Caco-2 (cell line): ENCODE results near the gene QPCTL. TPM values are rescaled to one million over a fixed set of nuclear protein-coding genes. Genes with fewer than 3 reads are reported as not detected.
A peak's percentile ranks its signal among the peaks of the same experiment; 100 is the strongest.

Source experiments
- BruUV-seq: library from RNA; stranded (reverse); fragments of 400-500 nt; replicated peaks from 2 replicates; lab custom pipeline; 2021; lab: Mats Ljungman, UMichigan
- CTCF ChIA-PET: fragments of 300-600 bp; sonication (Branson Sonifier 250); formaldehyde crosslinking; loops from one replicate; lab custom pipeline; 2022; ENCODE audit warnings: antibody characterized with exemption; lab: Charles Lee
- POLR2A ChIA-PET: fragments of 300-600 bp; sonication (Branson Sonifier 250); formaldehyde crosslinking; loops from one replicate; lab custom pipeline; 2022; ENCODE audit warnings: antibody characterized with exemption; lab: Charles Lee
- DNase-seq, 2 experiments: peaks; one replicate each; pipeline versions ENCODE4 v3.0.0 to v3.0.0-alpha.2; 2020 to 2022
- H3K27me3 ChIP-seq: replicated peaks from 2 replicates; pipeline ENCODE4 v1.6.0; 2011; ENCODE audit warnings: low read length; ENCODE audit not compliant: control insufficient read depth, insufficient read depth
- H3K36me3 ChIP-seq: 2 replicates; pipeline ENCODE4 v1.5.1; 2011; ENCODE audit warnings: low read length; ENCODE audit not compliant: control insufficient read depth, insufficient read depth
- H3K4me1 ChIP-seq: fragments of 250-450 bp; sonication (Bioruptor Pico); 2 replicates; pipeline ENCODE4 v1.5.1; 2020; ENCODE audit warnings: mild to moderate bottlenecking
- H3K4me3 ChIP-seq: 2 replicates; pipeline ENCODE4 v1.5.1; 2011; ENCODE audit warnings: low read depth, mild to moderate bottlenecking, control low read depth, low read length
- H3K9me3 ChIP-seq: fragments of 250-450 bp; sonication (Bioruptor Pico); 2 replicates; pipeline ENCODE4 v1.5.1; 2020; ENCODE audit warnings: mild to moderate bottlenecking, moderate library complexity
- H3K27ac Mint-ChIP-seq: one replicate; pipeline ENCODE4 v1.8.0; 2022; ENCODE audit warnings: mixed read lengths; ENCODE audit not compliant: unreplicated experiment
- H3K27me3 Mint-ChIP-seq: one replicate; pipeline ENCODE4 v1.8.0; 2022; ENCODE audit warnings: mixed read lengths; ENCODE audit not compliant: insufficient read depth, unreplicated experiment
- H3K36me3 Mint-ChIP-seq: one replicate; pipeline ENCODE4 v1.8.0; 2022; ENCODE audit warnings: mild to moderate bottlenecking, mixed read lengths; ENCODE audit not compliant: insufficient read depth, unreplicated experiment
- H3K4me1 Mint-ChIP-seq: one replicate; pipeline ENCODE4 v1.8.0; 2022; ENCODE audit warnings: low read depth, mixed read lengths; ENCODE audit not compliant: unreplicated experiment
- H3K4me3 Mint-ChIP-seq: one replicate; pipeline ENCODE4 v1.8.0; 2022; ENCODE audit warnings: mild to moderate bottlenecking, moderate library complexity, mixed read lengths; ENCODE audit not compliant: unreplicated experiment
- H3K9me3 Mint-ChIP-seq: one replicate; pipeline ENCODE4 v1.8.0; 2022; ENCODE audit warnings: mixed read lengths; ENCODE audit not compliant: unreplicated experiment
- intact Hi-C: fragments of 100-400 bp; cut with micrococcal nuclease; formaldehyde crosslinking; loops from one replicate; pipeline ENCODE4 v1.10.0; 2022; ENCODE audit not compliant: unreplicated experiment
- total RNA-seq: library from RNA; stranded (reverse); gene quantifications from 2 replicates; pipeline ENCODE4 v1.2.3, GENCODE V29; 2022
- TF ChIP-seq, protein P1 (sequence below), 2 experiments: fragments of 200-600 bp in 1 of 2; IDR thresholded peaks; 1 replicate in 1 of 2; 2 replicates in 1 of 2; pipeline versions ENCODE4 v1.5.1 to v1.8.0; 2011 to 2022; ENCODE audit warnings: antibody characterized with exemption in 1 of 2, control low read depth in 1 of 2, inconsistent platforms in 1 of 2, low read depth in 1 of 2, low read length in 1 of 2, mild to moderate bottlenecking in 1 of 2, moderate library complexity in 1 of 2; ENCODE audit not compliant: insufficient read depth in 1 of 2, severe bottlenecking in 1 of 2, unreplicated experiment in 1 of 2

Gene QPCTL
- total RNA-seq, 1 experiment from 2014 or later = 16.9 TPM

DNA sequence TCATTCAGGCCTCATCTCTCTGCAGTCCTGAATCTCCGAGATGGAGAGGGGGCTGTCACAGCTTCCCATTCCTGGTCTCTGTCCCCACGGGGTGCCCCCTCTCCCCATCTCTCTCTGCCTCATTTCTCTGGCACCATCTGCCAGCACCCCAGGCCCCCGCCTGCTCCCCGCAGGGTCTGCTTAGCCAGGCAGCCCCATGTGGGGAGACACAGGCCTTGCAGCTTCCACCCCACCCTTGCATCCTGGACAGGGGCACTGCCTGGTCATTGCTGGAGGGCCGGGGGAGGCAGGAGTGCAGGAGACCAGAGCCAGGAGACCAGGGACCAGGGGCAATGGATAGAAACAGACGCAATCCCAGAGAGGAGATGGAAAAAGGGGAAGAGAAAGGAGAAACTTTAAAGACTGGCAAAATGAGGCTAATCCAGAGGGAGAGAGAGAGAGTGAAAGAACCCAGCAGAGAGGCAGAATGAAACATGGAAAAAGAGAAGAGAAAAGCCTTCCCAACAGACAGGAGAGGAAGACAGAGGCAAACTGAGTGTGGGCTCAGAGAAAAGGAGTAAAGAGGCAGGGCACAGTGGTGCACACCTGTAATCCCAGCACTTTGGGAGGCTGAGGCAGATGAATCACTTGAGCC is 33.3 kb upstream of the QPCTL start:
- ChIA-PET POLR2A (no interaction called here), CTCF (no interaction called here)
- no TSS peak for BruUV-seq
- Histone ChIP-seq H3K27me3 (no peaks in the 10 kb centered on the region), H3K9me3 (no peaks in the 10 kb centered on the region), H3K4me1 (peaks cover 4% of the 10 kb centered on the region; the same call in 1 of the 2 replicates), H3K36me3 (no peaks in the 10 kb centered on the region), H3K4me3 (no peak overlapping the region)
- H3K27ac Mint-ChIP-seq = peak overlapping the region; percentile 2
- intact Hi-C loops = no loop called here
- no peaks in the 10 kb centered on the region for H3K9me3 Mint-ChIP-seq
- DNase-seq = no peak
- H3K36me3 Mint-ChIP-seq = no peaks in the 10 kb centered on the region
- TF ChIP-seq, protein P1, sequence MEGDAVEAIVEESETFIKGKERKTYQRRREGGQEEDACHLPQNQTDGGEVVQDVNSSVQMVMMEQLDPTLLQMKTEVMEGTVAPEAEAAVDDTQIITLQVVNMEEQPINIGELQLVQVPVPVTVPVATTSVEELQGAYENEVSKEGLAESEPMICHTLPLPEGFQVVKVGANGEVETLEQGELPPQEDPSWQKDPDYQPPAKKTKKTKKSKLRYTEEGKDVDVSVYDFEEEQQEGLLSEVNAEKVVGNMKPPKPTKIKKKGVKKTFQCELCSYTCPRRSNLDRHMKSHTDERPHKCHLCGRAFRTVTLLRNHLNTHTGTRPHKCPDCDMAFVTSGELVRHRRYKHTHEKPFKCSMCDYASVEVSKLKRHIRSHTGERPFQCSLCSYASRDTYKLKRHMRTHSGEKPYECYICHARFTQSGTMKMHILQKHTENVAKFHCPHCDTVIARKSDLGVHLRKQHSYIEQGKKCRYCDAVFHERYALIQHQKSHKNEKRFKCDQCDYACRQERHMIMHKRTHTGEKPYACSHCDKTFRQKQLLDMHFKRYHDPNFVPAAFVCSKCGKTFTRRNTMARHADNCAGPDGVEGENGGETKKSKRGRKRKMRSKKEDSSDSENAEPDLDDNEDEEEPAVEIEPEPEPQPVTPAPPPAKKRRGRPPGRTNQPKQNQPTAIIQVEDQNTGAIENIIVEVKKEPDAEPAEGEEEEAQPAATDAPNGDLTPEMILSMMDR (IDR thresholded peaks at IDR 0.05; ENCODE audit: insufficient read depth in 1 of 2, low read depth in 1 of 2, low read length in 1 of 2, severe bottlenecking in 1 of 2, unreplicated experiment in 1 of 2) = no peak
- peak overlapping the region; percentile 27 for H3K4me3 Mint-ChIP-seq
- H3K4me1 Mint-ChIP-seq = peaks cover 20% of the 10 kb centered on the region
- no peaks in the 10 kb centered on the region for H3K27me3 Mint-ChIP-seq

DNA sequence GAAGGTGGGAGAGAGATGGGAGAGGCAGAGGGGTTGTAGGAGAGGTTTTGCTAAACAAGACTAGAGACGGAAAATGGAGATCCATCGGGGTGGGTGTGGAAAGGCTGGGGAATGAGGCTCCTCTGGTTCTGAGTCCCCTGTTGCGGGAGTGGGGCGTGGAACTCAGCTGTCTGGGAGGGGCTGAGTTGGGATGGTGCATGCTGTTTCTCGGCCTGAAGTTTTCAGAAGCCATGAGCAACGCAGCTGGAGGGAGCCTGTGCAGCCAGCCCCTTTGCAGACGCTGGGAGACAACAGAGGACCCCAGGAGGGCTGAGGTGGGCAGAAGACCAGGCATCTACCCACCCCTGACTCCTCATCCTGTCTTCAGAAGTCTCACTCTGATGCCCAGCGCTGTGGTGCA is 31.8 kb upstream of the QPCTL start:
- H3K9me3 Mint-ChIP-seq = no peaks in the 10 kb centered on the region
- H3K4me1 ChIP-seq = peaks cover 4% of the 10 kb centered on the region; the same call in 1 of the 2 replicates
- TF ChIP-seq, protein P1 (IDR thresholded peaks at IDR 0.05; ENCODE audit: insufficient read depth in 1 of 2, low read depth in 1 of 2, low read length in 1 of 2, severe bottlenecking in 1 of 2, unreplicated experiment in 1 of 2) = no peak
- no peak overlapping the region for H3K4me3 ChIP-seq
- no peak for DNase-seq
- intact Hi-C loops = no loop called here
- H3K4me1 Mint-ChIP-seq = peaks cover 20% of the 10 kb centered on the region
- no peak overlapping the region for H3K27ac Mint-ChIP-seq
- no peaks in the 10 kb centered on the region for H3K27me3 ChIP-seq
- no peaks in the 10 kb centered on the region for H3K9me3 ChIP-seq
- BruUV-seq = no TSS peak
- H3K36me3 ChIP-seq = no peaks in the 10 kb centered on the region
- no peak overlapping the region for H3K4me3 Mint-ChIP-seq
- ChIA-PET POLR2A (interaction anchor here (0.8 kb wide), 1 partner anchor 32 kb away, joined by 4 read pairs; the partner anchor contains the start of gene QPCTL), CTCF (interaction anchor here (0.6 to 0.8 kb wide), 2 partner anchors 19 to 159 kb away, joined by 3 to 4 read pairs; no protein-coding TSS in a partner anchor)
- H3K36me3 Mint-ChIP-seq = no peaks in the 10 kb centered on the region
- H3K27me3 Mint-ChIP-seq = no peaks in the 10 kb centered on the region

DNA sequence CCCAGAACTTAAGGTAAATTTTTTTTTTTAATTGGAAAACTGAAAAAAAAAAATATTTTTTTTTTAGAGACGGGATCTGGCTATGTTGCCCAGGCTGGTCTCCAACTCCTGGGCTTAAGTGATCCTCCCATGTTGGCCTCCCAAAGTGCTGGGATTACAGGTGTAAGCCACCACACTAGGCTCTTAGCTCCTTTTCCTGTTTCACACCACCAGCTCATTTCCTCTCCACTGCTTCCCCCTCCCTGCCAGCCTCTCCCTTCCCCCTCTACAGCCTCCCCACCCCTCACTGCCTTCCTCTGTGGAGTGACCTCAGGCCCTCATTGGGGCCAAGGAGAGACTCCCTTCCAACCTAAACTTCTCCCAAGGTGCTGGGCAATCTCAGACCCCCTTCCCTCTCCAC is 28.7 kb upstream of the QPCTL start:
- no peaks in the 10 kb centered on the region for H3K36me3 ChIP-seq
- no peaks in the 10 kb centered on the region for H3K9me3 ChIP-seq
- Mint-ChIP-seq H3K9me3 (no peaks in the 10 kb centered on the region), H3K27me3 (no peaks in the 10 kb centered on the region), H3K4me1 (peaks cover 23% of the 10 kb centered on the region), H3K4me3 (no peak overlapping the region), H3K27ac (no peak overlapping the region), H3K36me3 (no peaks in the 10 kb centered on the region)
- no peaks in the 10 kb centered on the region for H3K27me3 ChIP-seq
- DNase-seq = no peak
- ChIA-PET POLR2A (no interaction called here), CTCF (no interaction called here)
- intact Hi-C loops = no loop called here
- TF ChIP-seq, protein P1 (IDR thresholded peaks at IDR 0.05; ENCODE audit: insufficient read depth in 1 of 2, low read depth in 1 of 2, low read length in 1 of 2, severe bottlenecking in 1 of 2, unreplicated experiment in 1 of 2) = no peak
- no peak overlapping the region for H3K4me3 ChIP-seq
- no TSS peak for BruUV-seq
- H3K4me1 ChIP-seq = no peaks in the 10 kb centered on the region
